NT2/D1 (cell line): ENCODE measurements around the gene CTIF.

Source experiments
- SUZ12 ChIP-seq: IDR thresholded peaks from 2 replicates; pipeline ENCODE4 v1.6.1; 2011; ENCODE audit not compliant: insufficient read length, insufficient read depth; ENCODE audit errors: extremely low read depth
- ZNF274 ChIP-seq: IDR thresholded peaks from 2 replicates; pipeline ENCODE4 v1.6.1; 2011; ENCODE audit warnings: mild to moderate bottlenecking, low read depth, low read length

DNA sequence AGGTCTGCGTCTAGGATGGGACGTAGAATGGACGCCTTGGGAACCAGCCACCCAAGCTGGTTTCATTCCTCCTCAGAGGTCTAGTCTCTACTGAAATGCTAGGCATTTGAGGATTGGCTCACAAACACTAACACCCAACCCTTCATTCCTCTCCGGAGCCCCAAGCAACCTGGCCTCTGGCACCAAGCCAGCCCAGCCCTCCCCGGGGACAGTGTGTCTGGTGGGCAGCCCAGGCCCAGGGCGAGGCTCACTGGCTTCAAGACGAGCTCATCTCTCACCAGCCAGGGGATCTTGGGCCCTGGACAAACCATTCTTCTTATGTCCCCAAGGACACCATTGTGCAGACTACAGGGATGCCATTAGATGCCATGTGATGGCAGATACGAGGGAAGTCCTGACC, 182.5 kb downstream of the CTIF start:
- TF ChIP-seq SUZ12 (no peak), ZNF274 (no peak)
